Measurements from ENCODE around the gene DOCK2.

Gene DOCK2

GRCh38 chr5:169880785-169881184 is 243.7 kb downstream of the DOCK2 start:
- Histone ChIP-seq H3K4me3 (ENCODE audit: low read depth, low read length) (no peak overlapping the region), H3K9ac (ENCODE audit: low read length) (no peak overlapping the region), H3K36me3 (ENCODE audit: control insufficient read depth, insufficient read depth, low read length) (no peaks in the 10 kb centered on the region), H3K27ac (ENCODE audit: low read depth, low read length) (no peak overlapping the region), H3K9me3 (ENCODE audit: control insufficient read depth, insufficient read depth, low read depth, low read length) (no peaks in the 10 kb centered on the region), H3K27me3 (ENCODE audit: control insufficient read depth, insufficient read depth, low read length) (no peaks in the 10 kb centered on the region; the same call in 1 of the 2 replicates), H3K4me1 (ENCODE audit: control insufficient read depth, insufficient read depth, low read length) (peaks cover 3% of the 10 kb centered on the region; the same call in 1 of the 2 replicates)

DNA sequence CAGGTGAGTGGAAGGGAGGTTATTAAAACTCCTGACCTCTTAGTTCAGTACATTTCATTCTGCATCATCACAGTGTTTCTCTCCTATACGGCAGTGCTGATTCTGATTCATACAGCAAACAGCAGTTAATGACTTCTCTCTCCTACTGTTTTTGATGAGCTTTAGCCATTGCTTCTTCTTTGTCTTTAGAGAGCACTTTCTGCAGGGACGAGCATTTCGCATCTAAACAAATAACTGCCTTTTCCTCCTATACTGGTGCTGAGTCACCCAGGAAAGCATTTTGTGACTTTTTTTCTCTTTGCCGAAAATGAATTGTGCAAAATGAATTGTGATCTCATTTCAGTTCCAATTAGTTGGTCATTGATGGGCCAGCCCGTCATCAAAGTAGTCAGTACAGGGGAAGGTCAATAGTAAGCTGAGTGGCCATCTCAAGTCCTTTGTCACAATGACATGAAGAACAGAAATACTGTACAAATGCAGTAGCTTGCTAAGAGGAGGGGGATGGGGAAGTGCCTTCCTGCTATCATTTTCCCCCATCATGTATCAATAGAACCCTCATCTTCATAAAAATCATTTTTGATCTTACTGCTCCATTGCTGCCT is 244.7 kb downstream of the DOCK2 start:
- Histone ChIP-seq H3K4me1 (ENCODE audit: control insufficient read depth, insufficient read depth, low read length) (peaks cover 3% of the 10 kb centered on the region; the same call in 1 of the 2 replicates), H3K36me3 (ENCODE audit: control insufficient read depth, insufficient read depth, low read length) (no peaks in the 10 kb centered on the region), H3K4me3 (ENCODE audit: low read depth, low read length) (no peak overlapping the region), H3K9ac (ENCODE audit: low read length) (no peak overlapping the region), H3K27me3 (ENCODE audit: control insufficient read depth, insufficient read depth, low read length) (no peaks in the 10 kb centered on the region; the same call in 1 of the 2 replicates), H3K27ac (ENCODE audit: low read depth, low read length) (no peak overlapping the region), H3K9me3 (ENCODE audit: control insufficient read depth, insufficient read depth, low read depth, low read length) (no peaks in the 10 kb centered on the region)

- Histone ChIP-seq H3K36me3 (ENCODE audit: control insufficient read depth, insufficient read depth, low read length) (no peaks in the 10 kb centered on the region), H3K9ac (ENCODE audit: low read length) (no peak overlapping the region), H3K27me3 (ENCODE audit: control insufficient read depth, insufficient read depth, low read length) (no peaks in the 10 kb centered on the region; the same call in 1 of the 2 replicates), H3K4me1 (ENCODE audit: control insufficient read depth, insufficient read depth, low read length) (peaks cover 3% of the 10 kb centered on the region; the same call in 1 of the 2 replicates), H3K4me3 (ENCODE audit: low read depth, low read length) (no peak overlapping the region), H3K27ac (ENCODE audit: low read depth, low read length) (no peak overlapping the region), H3K9me3 (ENCODE audit: control insufficient read depth, insufficient read depth, low read depth, low read length) (no peaks in the 10 kb centered on the region)
Observed at GRCh38 chr5:169886033-169886432, 249.0 kb downstream of the DOCK2 start.

DNA sequence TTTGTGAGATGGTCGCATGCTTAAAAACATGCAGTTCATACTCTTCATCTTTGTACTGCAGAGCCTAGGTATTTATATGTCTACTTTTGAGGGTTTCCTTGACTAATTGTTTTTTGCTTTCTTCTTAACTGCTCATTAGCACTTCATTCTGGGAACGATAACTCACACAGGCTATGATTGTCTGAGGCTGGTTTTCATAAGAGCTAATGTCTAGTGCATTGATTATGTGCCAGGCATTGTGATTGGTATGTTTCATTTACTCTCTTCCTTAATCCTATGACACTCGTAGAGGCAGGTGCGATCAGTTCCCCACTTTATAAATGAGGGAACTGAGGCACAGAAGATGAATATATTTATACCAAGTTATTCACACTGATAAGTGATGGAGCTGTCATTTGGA is 249.6 kb downstream of the DOCK2 start:
- Histone ChIP-seq H3K4me3 (ENCODE audit: low read depth, low read length) (no peak overlapping the region), H3K9me3 (ENCODE audit: control insufficient read depth, insufficient read depth, low read depth, low read length) (no peaks in the 10 kb centered on the region), H3K27ac (ENCODE audit: low read depth, low read length) (no peak overlapping the region), H3K9ac (ENCODE audit: low read length) (no peak overlapping the region), H3K27me3 (ENCODE audit: control insufficient read depth, insufficient read depth, low read length) (no peaks in the 10 kb centered on the region; the same call in 1 of the 2 replicates), H3K36me3 (ENCODE audit: control insufficient read depth, insufficient read depth, low read length) (no peaks in the 10 kb centered on the region), H3K4me1 (ENCODE audit: control insufficient read depth, insufficient read depth, low read length) (peaks cover under 1% of the 10 kb centered on the region; the same call in 1 of the 2 replicates)

GRCh38 chr5:169889572-169889971 is 252.5 kb downstream of the DOCK2 start:
- Histone ChIP-seq H3K36me3 (ENCODE audit: control insufficient read depth, insufficient read depth, low read length) (no peaks in the 10 kb centered on the region), H3K27me3 (ENCODE audit: control insufficient read depth, insufficient read depth, low read length) (no peaks in the 10 kb centered on the region; the same call in 1 of the 2 replicates), H3K4me1 (ENCODE audit: control insufficient read depth, insufficient read depth, low read length) (no peaks in the 10 kb centered on the region), H3K27ac (ENCODE audit: low read depth, low read length) (no peak overlapping the region), H3K9ac (ENCODE audit: low read length) (no peak overlapping the region), H3K4me3 (ENCODE audit: low read depth, low read length) (no peak overlapping the region), H3K9me3 (ENCODE audit: control insufficient read depth, insufficient read depth, low read depth, low read length) (no peaks in the 10 kb centered on the region)

GRCh38 chr5:169893010-169893409 is 255.9 kb downstream of the DOCK2 start:
- Histone ChIP-seq H3K36me3 (ENCODE audit: control insufficient read depth, insufficient read depth, low read length) (no peaks in the 10 kb centered on the region), H3K9ac (ENCODE audit: low read length) (no peak overlapping the region), H3K4me1 (ENCODE audit: control insufficient read depth, insufficient read depth, low read length) (no peaks in the 10 kb centered on the region), H3K27me3 (ENCODE audit: control insufficient read depth, insufficient read depth, low read length) (no peaks in the 10 kb centered on the region), H3K9me3 (ENCODE audit: control insufficient read depth, insufficient read depth, low read depth, low read length) (no peaks in the 10 kb centered on the region), H3K27ac (ENCODE audit: low read depth, low read length) (no peak overlapping the region), H3K4me3 (ENCODE audit: low read depth, low read length) (no peak overlapping the region)

DNA sequence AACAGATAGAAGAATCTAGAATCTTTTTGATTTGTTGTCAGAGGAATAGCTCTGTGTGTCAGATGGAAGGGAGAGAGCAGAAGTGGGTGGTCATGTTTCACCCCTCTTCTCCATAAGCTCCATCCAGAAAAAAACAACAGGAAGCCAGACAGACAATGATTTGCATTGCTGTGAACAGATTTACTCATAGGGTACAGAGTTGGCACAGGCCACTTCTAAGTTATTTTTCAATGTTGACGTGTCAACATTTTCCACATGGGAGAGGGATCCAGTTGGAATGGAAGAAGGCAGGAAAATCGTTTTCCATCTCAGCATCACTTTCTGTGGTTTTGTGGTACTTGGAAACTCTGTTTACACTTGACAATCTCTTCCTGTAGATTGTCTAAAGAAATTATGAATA is 256.5 kb downstream of the DOCK2 start:
- no peak overlapping the region for H3K9ac ChIP-seq (ENCODE audit: low read length)
- H3K4me3 ChIP-seq (ENCODE audit: low read depth, low read length), result no peak overlapping the region
- H3K27me3 ChIP-seq (ENCODE audit: control insufficient read depth, insufficient read depth, low read length), result no peaks in the 10 kb centered on the region
- no peak overlapping the region for H3K27ac ChIP-seq (ENCODE audit: low read depth, low read length)
- H3K4me1 ChIP-seq (ENCODE audit: control insufficient read depth, insufficient read depth, low read length), result no peaks in the 10 kb centered on the region
- no peaks in the 10 kb centered on the region for H3K9me3 ChIP-seq (ENCODE audit: control insufficient read depth, insufficient read depth, low read depth, low read length)
- H3K36me3 ChIP-seq (ENCODE audit: control insufficient read depth, insufficient read depth, low read length), result no peaks in the 10 kb centered on the region

DNA sequence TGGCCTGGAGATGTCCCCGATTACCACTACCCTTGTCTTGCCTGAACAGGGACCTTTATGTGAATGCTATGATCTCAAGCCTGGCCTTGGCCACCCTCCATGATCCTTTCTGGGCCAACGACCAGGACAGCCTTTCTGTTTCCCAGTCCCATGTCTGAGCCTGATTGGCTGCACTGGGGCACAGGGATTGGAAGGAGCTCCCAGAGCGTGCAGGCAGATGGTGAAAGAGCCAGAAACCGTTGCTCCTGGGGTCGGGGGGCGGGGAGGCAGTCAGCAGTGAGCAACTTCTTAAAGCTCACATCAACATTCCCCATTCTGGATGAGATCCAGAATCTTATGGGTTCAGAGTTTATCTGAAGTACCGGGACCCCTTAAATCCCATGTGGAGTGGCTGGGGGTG is 258.9 kb downstream of the DOCK2 start:
- Histone ChIP-seq H3K9ac (ENCODE audit: low read length) (no peak overlapping the region), H3K4me1 (ENCODE audit: control insufficient read depth, insufficient read depth, low read length) (no peaks in the 10 kb centered on the region), H3K9me3 (ENCODE audit: control insufficient read depth, insufficient read depth, low read depth, low read length) (no peaks in the 10 kb centered on the region), H3K27ac (ENCODE audit: low read depth, low read length) (no peak overlapping the region), H3K4me3 (ENCODE audit: low read depth, low read length) (no peak overlapping the region), H3K27me3 (ENCODE audit: control insufficient read depth, insufficient read depth, low read length) (no peaks in the 10 kb centered on the region), H3K36me3 (ENCODE audit: control insufficient read depth, insufficient read depth, low read length) (no peaks in the 10 kb centered on the region)

DNA sequence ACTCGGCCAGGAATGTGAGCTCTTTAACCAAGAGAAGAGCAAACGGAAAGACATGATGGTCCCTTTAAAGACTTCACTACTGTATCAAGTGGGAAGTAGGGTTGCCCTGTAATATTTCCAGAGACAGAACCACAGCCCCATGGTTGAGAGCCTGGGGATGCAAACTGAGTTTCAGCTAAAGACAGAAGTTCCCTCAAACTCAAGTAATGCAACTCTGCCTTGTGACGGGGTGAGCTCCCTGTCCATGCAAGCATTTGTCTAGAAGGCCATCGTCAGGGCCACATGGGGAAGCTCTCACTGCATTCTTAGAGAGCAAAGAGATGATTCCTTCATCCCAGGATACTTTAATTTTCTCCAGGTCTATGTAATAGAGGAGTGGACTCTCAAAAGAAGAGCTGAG is 260.4 kb downstream of the DOCK2 start:
- Histone ChIP-seq H3K9me3 (ENCODE audit: control insufficient read depth, insufficient read depth, low read depth, low read length) (no peaks in the 10 kb centered on the region), H3K27me3 (ENCODE audit: control insufficient read depth, insufficient read depth, low read length) (no peaks in the 10 kb centered on the region), H3K9ac (ENCODE audit: low read length) (no peak overlapping the region), H3K27ac (ENCODE audit: low read depth, low read length) (no peak overlapping the region), H3K36me3 (ENCODE audit: control insufficient read depth, insufficient read depth, low read length) (no peaks in the 10 kb centered on the region), H3K4me3 (ENCODE audit: low read depth, low read length) (no peak overlapping the region), H3K4me1 (ENCODE audit: control insufficient read depth, insufficient read depth, low read length) (no peaks in the 10 kb centered on the region)

DNA sequence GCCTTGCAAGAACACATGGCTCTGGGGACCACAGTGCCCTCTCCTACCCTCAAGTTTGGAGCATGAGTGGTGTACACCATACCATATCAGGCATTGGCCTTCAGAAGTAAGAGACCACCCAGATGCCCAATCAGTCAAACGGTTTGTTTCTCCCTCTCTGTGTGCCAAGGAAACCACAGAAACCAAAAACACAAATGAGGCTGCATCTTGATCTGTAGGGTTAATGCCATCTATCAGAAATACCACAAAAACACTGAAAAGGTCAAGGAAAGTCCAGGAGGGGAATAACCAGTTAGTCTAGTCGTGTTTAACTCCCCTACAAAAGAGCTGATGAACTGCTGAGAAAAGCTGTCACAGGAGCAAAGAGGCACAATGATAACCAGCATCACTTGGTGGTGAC is 264.8 kb downstream of the DOCK2 start:
- H3K4me1 ChIP-seq (ENCODE audit: control insufficient read depth, insufficient read depth, low read length), result peaks cover 3% of the 10 kb centered on the region
- H3K27ac ChIP-seq (ENCODE audit: low read depth, low read length), result no peak overlapping the region
- H3K36me3 ChIP-seq (ENCODE audit: control insufficient read depth, insufficient read depth, low read length), result no peaks in the 10 kb centered on the region
- no peak overlapping the region for H3K9ac ChIP-seq (ENCODE audit: low read length)
- H3K4me3 ChIP-seq (ENCODE audit: low read depth, low read length), result no peak overlapping the region
- no peaks in the 10 kb centered on the region for H3K9me3 ChIP-seq (ENCODE audit: control insufficient read depth, insufficient read depth, low read depth, low read length)
- peaks cover 15% of the 10 kb centered on the region; the same call in 1 of the 2 replicates for H3K27me3 ChIP-seq (ENCODE audit: control insufficient read depth, insufficient read depth, low read length)

- H3K4me1 ChIP-seq (ENCODE audit: control insufficient read depth, insufficient read depth, low read length), result peaks cover 10% of the 10 kb centered on the region
- no peak overlapping the region for H3K4me3 ChIP-seq (ENCODE audit: low read depth, low read length)
- H3K9ac ChIP-seq (ENCODE audit: low read length), result no peak overlapping the region
- no peak overlapping the region for H3K27ac ChIP-seq (ENCODE audit: low read depth, low read length)
- H3K36me3 ChIP-seq (ENCODE audit: control insufficient read depth, insufficient read depth, low read length), result no peaks in the 10 kb centered on the region
- peaks cover 30% of the 10 kb centered on the region; the same call in 1 of the 2 replicates for H3K27me3 ChIP-seq (ENCODE audit: control insufficient read depth, insufficient read depth, low read length)
- no peaks in the 10 kb centered on the region for H3K9me3 ChIP-seq (ENCODE audit: control insufficient read depth, insufficient read depth, low read depth, low read length)
Observed at GRCh38 chr5:169904059-169904458, 267.0 kb downstream of the DOCK2 start.

Data from HUES6 (cell line).